DOHH2 (cell line): ENCODE data around the gene SP9.

Experiments used
- H3F3A ChIP-seq: fragments of 200-600 bp; sonication (generic), shearing (Covaris generic); 2 replicates; pipeline ENCODE4 v1.6.0; 2016; ENCODE audit warnings: antibody characterized with exemption, mild to moderate bottlenecking; ENCODE audit not compliant: control insufficient read depth, insufficient read depth
- H3K27ac ChIP-seq: fragments of 200-600 bp; sonication (generic); 2 replicates; pipeline ENCODE4 v1.5.1; 2014; ENCODE audit warnings: low read depth, mild to moderate bottlenecking, low read length, moderate library complexity
- H3K27me3 ChIP-seq: fragments of 200-600 bp; sonication (generic); 2 replicates; pipeline ENCODE4 v1.6.1; 2014; ENCODE audit warnings: mild to moderate bottlenecking, low read length, mixed read lengths; ENCODE audit not compliant: control insufficient read depth
- H3K36me3 ChIP-seq: fragments of 200-600 bp; sonication (generic); 2 replicates; pipeline ENCODE4 v1.6.1; 2014; ENCODE audit warnings: mild to moderate bottlenecking, low read length, moderate library complexity, mixed read lengths; ENCODE audit not compliant: control insufficient read depth
- H3K4me1 ChIP-seq: fragments of 200-600 bp; sonication (generic); 2 replicates; pipeline ENCODE4 v1.6.1; 2014; ENCODE audit warnings: mild to moderate bottlenecking, low read length, mixed read lengths; ENCODE audit not compliant: control insufficient read depth
- H3K4me2 ChIP-seq: fragments of 200-600 bp; sonication (generic); 2 replicates; pipeline ENCODE4 v1.6.0; 2014; ENCODE audit warnings: mild to moderate bottlenecking, low read length, moderate library complexity
- H3K4me3 ChIP-seq: fragments of 200-600 bp; sonication (generic); 2 replicates; pipeline ENCODE4 v1.5.1; 2014; ENCODE audit warnings: mild to moderate bottlenecking, low read length, mixed read lengths
- H3K79me2 ChIP-seq: fragments of 200-600 bp; sonication (generic); 2 replicates; pipeline ENCODE4 v1.6.1; 2014; ENCODE audit warnings: mild to moderate bottlenecking, low read length, mixed read lengths; ENCODE audit not compliant: control insufficient read depth
- H3K9me2 ChIP-seq: fragments of 200-600 bp; sonication (generic); replicated peaks from 2 replicates; pipeline ENCODE4 v1.6.1; 2014; ENCODE audit warnings: mild to moderate bottlenecking, low read length, mixed read lengths; ENCODE audit not compliant: control insufficient read depth
- H3K9me3 ChIP-seq: fragments of 200-600 bp; sonication (generic); 2 replicates; pipeline ENCODE4 v1.6.1; 2014; ENCODE audit warnings: antibody characterized with exemption, low read length, mixed read lengths; ENCODE audit not compliant: control insufficient read depth, insufficient read depth
- H4K20me1 ChIP-seq: fragments of 200-600 bp; sonication (generic); 2 replicates; pipeline ENCODE4 v1.6.0; 2014; ENCODE audit warnings: low read depth, mild to moderate bottlenecking, antibody characterized with exemption, low read length, moderate library complexity; ENCODE audit not compliant: control insufficient read depth, insufficient read depth
- CTCF ChIP-seq: fragments of 200-600 bp; sonication (generic); IDR thresholded peaks from one replicate; pipeline ENCODE4 v1.5.1; 2014; ENCODE audit warnings: antibody characterized with exemption, mild to moderate bottlenecking, low read depth, low read length; ENCODE audit not compliant: poor library complexity, severe bottlenecking
- EZH2phosphoT487 ChIP-seq: fragments of 200-600 bp; sonication (generic); IDR thresholded peaks from 2 replicates; pipeline ENCODE4 v1.6.1; 2017; ENCODE audit warnings: borderline replicate concordance, mild to moderate bottlenecking, antibody characterized with exemption, low read length, moderate library complexity, mixed read lengths

Gene SP9

DNA sequence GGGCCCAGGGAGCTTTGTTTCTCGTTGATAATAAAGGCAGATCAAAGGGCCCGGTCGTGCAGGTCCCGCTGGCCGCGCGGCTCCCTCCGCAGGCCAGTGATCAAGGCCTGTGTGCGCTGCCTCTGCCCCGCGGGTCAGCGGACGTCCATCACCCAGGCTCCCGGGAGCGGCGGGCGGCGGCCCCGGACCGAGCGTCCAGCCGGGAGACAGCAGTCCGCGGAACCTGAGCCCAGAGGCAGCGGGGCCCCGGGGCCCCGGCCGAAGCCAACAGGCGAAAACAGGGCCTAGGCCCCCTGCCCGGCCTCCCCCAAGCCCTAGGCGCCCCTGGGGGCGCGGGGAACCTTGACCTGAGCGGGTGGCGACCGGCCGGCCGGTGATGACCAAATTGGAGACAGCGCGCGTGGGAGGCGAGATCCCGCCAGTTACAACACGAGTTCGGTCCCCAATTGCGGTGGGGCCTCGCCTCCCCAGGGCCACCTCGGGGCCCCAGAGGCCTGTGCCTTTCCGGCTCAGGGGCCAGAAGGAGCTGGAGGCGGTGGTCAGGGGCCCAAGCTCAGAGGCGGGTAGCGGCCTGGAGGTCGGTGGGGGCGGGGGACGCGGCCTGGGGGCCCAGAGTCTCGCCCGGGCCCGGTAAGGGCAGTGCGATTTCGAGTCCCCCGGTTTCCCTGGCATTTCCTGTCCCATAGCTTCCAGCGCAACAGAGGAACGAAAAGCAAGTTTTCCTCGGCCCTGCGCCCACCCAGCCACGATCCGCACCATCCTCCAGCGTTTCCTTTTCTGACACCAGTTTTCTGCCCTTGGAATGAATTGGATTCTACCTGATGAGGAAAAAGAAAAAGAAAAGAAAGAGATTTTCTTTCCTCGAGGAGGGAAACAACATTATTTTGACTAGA is 5.9 kb downstream of the SP9 start:
- Histone ChIP-seq H3K27ac (no peak overlapping the region), H3K4me2 (no peak overlapping the region), H3K4me3 (no peak overlapping the region), H3F3A (peaks cover 17% of the 10 kb centered on the region), H3K9me2 (no peaks in the 10 kb centered on the region), H4K20me1 (0 out of 2 replicates have a peak, but pooled peaks cover 3% of the 10 kb centered on the region), H3K27me3 (peaks cover 71% of the 10 kb centered on the region), H3K9me3 (no peaks in the 10 kb centered on the region), H3K36me3 (no peaks in the 10 kb centered on the region), H3K4me1 (peaks cover 39% of the 10 kb centered on the region), H3K79me2 (no peaks in the 10 kb centered on the region)
- TF ChIP-seq EZH2phosphoT487 (no peak), CTCF (no peak)

GRCh38 chr2:174341293-174341994 is 6.7 kb downstream of the SP9 start:
- H3K4me2 ChIP-seq, result peak overlapping the region; percentile 79
- no peaks in the 10 kb centered on the region for H3K36me3 ChIP-seq
- no peaks in the 10 kb centered on the region for H3K79me2 ChIP-seq
- H3K27ac ChIP-seq, result no peak overlapping the region
- peaks cover 38% of the 10 kb centered on the region for H3K4me1 ChIP-seq
- no peaks in the 10 kb centered on the region for H3K9me2 ChIP-seq
- H3K27me3 ChIP-seq, result peaks cover 70% of the 10 kb centered on the region
- H3K9me3 ChIP-seq, result no peaks in the 10 kb centered on the region
- peaks cover 20% of the 10 kb centered on the region for H3F3A ChIP-seq
- peak; percentile 74; the same call in 1 of the 2 replicates for TF ChIP-seq EZH2phosphoT487
- peak; percentile 95 for TF ChIP-seq CTCF
- 0 out of 2 replicates have a peak, but pooled peaks cover 3% of the 10 kb centered on the region for H4K20me1 ChIP-seq
- peak overlapping the region; percentile 63 for H3K4me3 ChIP-seq

DNA sequence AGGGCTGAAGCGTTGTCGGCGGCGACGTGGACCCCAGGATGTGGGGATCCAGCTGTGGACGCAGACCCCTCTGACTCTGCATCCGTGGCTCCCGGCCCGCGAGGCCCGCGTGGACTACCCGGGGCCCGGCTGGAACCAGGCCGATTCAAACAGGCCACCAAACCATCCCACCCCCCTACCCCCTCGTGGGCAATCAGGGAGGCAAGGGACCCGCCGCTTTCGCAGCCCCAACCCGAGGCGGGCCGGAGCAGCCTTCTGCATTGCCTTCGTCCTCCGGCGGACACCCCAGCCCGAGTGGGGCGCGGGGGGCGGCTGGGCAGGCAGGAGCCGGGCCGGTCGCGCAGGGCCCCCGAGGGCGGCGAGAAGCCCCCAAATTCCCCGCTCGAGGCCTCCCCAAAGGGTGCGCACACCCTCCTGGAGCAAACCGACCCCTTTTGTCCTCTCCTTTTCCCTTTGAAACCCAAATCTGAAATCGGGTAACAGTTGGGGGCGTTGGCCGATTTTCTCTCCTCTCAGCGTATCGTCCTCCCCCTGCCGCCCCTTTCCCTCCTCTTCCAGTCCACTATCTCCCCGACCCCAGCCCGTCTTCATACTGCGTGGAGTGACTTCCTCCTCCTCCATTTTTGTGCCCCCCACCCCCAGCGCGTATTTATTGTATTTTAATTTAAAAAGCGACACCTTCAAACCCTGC is 7.4 kb downstream of the SP9 start:
- peak overlapping the region; percentile 79 for H3K4me2 ChIP-seq
- H3K4me3 ChIP-seq, result peak overlapping the region; percentile 63
- 0 out of 2 replicates have a peak, but pooled peaks cover 3% of the 10 kb centered on the region for H4K20me1 ChIP-seq
- peaks cover 64% of the 10 kb centered on the region for H3K27me3 ChIP-seq
- no peaks in the 10 kb centered on the region for H3K79me2 ChIP-seq
- no peaks in the 10 kb centered on the region for H3K9me3 ChIP-seq
- H3F3A ChIP-seq, result peaks cover 20% of the 10 kb centered on the region
- H3K4me1 ChIP-seq, result peaks cover 35% of the 10 kb centered on the region
- H3K36me3 ChIP-seq, result no peaks in the 10 kb centered on the region
- TF ChIP-seq CTCF (no peak), EZH2phosphoT487 (no peak)
- H3K27ac ChIP-seq, result no peak overlapping the region
- no peaks in the 10 kb centered on the region for H3K9me2 ChIP-seq
